Caco-2 (cell line): ENCODE results near the gene BRD9. TPM values are rescaled to one million over a fixed set of nuclear protein-coding genes. Genes with fewer than 3 reads are reported as not detected.

Experiments used
- BruUV-seq: library from RNA; stranded (reverse); fragments of 400-500 nt; replicated peaks from 2 replicates; lab custom pipeline; 2021; lab: Mats Ljungman, UMichigan
- CTCF ChIA-PET: fragments of 300-600 bp; sonication (Branson Sonifier 250); formaldehyde crosslinking; loops from one replicate; lab custom pipeline; 2022; ENCODE audit warnings: antibody characterized with exemption; lab: Charles Lee
- POLR2A ChIA-PET: fragments of 300-600 bp; sonication (Branson Sonifier 250); formaldehyde crosslinking; loops from one replicate; lab custom pipeline; 2022; ENCODE audit warnings: antibody characterized with exemption; lab: Charles Lee
- DNase-seq, 2 experiments: peaks; one replicate each; pipeline versions ENCODE4 v3.0.0 to v3.0.0-alpha.2; 2020 to 2022
- H3K27me3 ChIP-seq: replicated peaks from 2 replicates; pipeline ENCODE4 v1.6.0; 2011; ENCODE audit warnings: low read length; ENCODE audit not compliant: control insufficient read depth, insufficient read depth
- H3K36me3 ChIP-seq: 2 replicates; pipeline ENCODE4 v1.5.1; 2011; ENCODE audit warnings: low read length; ENCODE audit not compliant: control insufficient read depth, insufficient read depth
- H3K4me1 ChIP-seq: fragments of 250-450 bp; sonication (Bioruptor Pico); 2 replicates; pipeline ENCODE4 v1.5.1; 2020; ENCODE audit warnings: mild to moderate bottlenecking
- H3K4me3 ChIP-seq: 2 replicates; pipeline ENCODE4 v1.5.1; 2011; ENCODE audit warnings: low read depth, mild to moderate bottlenecking, control low read depth, low read length
- H3K9me3 ChIP-seq: fragments of 250-450 bp; sonication (Bioruptor Pico); 2 replicates; pipeline ENCODE4 v1.5.1; 2020; ENCODE audit warnings: mild to moderate bottlenecking, moderate library complexity
- H3K27ac Mint-ChIP-seq: one replicate; pipeline ENCODE4 v1.8.0; 2022; ENCODE audit warnings: mixed read lengths; ENCODE audit not compliant: unreplicated experiment
- H3K27me3 Mint-ChIP-seq: one replicate; pipeline ENCODE4 v1.8.0; 2022; ENCODE audit warnings: mixed read lengths; ENCODE audit not compliant: insufficient read depth, unreplicated experiment
- H3K36me3 Mint-ChIP-seq: one replicate; pipeline ENCODE4 v1.8.0; 2022; ENCODE audit warnings: mild to moderate bottlenecking, mixed read lengths; ENCODE audit not compliant: insufficient read depth, unreplicated experiment
- H3K4me1 Mint-ChIP-seq: one replicate; pipeline ENCODE4 v1.8.0; 2022; ENCODE audit warnings: low read depth, mixed read lengths; ENCODE audit not compliant: unreplicated experiment
- H3K4me3 Mint-ChIP-seq: one replicate; pipeline ENCODE4 v1.8.0; 2022; ENCODE audit warnings: mild to moderate bottlenecking, moderate library complexity, mixed read lengths; ENCODE audit not compliant: unreplicated experiment
- H3K9me3 Mint-ChIP-seq: one replicate; pipeline ENCODE4 v1.8.0; 2022; ENCODE audit warnings: mixed read lengths; ENCODE audit not compliant: unreplicated experiment
- CTCF ChIP-seq, 2 experiments: fragments of 200-600 bp in 1 of 2; IDR thresholded peaks; 1 replicate in 1 of 2; 2 replicates in 1 of 2; pipeline versions ENCODE4 v1.5.1 to v1.8.0; 2011 to 2022; ENCODE audit warnings: antibody characterized with exemption in 1 of 2, control low read depth in 1 of 2, inconsistent platforms in 1 of 2, low read depth in 1 of 2, low read length in 1 of 2, mild to moderate bottlenecking in 1 of 2, moderate library complexity in 1 of 2; ENCODE audit not compliant: insufficient read depth in 1 of 2, severe bottlenecking in 1 of 2, unreplicated experiment in 1 of 2
- intact Hi-C: fragments of 100-400 bp; cut with micrococcal nuclease; formaldehyde crosslinking; loops from one replicate; pipeline ENCODE4 v1.10.0; 2022; ENCODE audit not compliant: unreplicated experiment
- total RNA-seq: library from RNA; stranded (reverse); gene quantifications from 2 replicates; pipeline ENCODE4 v1.2.3, GENCODE V29; 2022

BRD9 gene
- total RNA-seq, 1 experiment from 2014 or later: 77.5 TPM

DNA sequence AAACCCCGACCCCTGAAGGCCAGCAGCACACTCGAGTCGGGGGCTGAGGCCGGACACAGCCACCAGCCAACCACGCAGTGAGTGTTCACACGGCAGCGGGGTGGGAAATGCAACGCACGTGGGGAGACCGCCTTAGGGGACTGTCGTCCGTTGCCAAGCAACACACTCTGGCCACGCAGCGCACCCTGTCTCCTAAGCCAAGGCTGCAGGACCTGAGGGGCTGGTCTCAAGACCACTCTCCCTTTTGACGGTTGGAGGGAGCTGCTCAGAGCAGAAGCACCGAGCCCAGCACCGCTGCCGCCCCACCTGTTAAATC, 7.5 kb downstream of the BRD9 start:
- Histone ChIP-seq H3K4me3 (no peak overlapping the region), H3K9me3 (no peaks in the 10 kb centered on the region), H3K36me3 (peaks cover 10% of the 10 kb centered on the region), H3K4me1 (no peaks in the 10 kb centered on the region), H3K27me3 (no peaks in the 10 kb centered on the region)
- H3K4me3 Mint-ChIP-seq: no peak overlapping the region
- BruUV-seq: no TSS peak
- ChIA-PET CTCF (no interaction called here), POLR2A (no interaction called here)
- TF ChIP-seq CTCF (IDR thresholded peaks at IDR 0.05; ENCODE audit: insufficient read depth in 1 of 2, low read depth in 1 of 2, low read length in 1 of 2, severe bottlenecking in 1 of 2, unreplicated experiment in 1 of 2): no peak
- H3K9me3 Mint-ChIP-seq: no peaks in the 10 kb centered on the region
- no peak overlapping the region for H3K27ac Mint-ChIP-seq
- DNase-seq: peak in 1 of 2 experiments; percentile 30
- H3K27me3 Mint-ChIP-seq: no peaks in the 10 kb centered on the region
- intact Hi-C loops: no loop called here
- H3K4me1 Mint-ChIP-seq: no peaks in the 10 kb centered on the region
- H3K36me3 Mint-ChIP-seq: peaks cover 87% of the 10 kb centered on the region

- no peak for TF ChIP-seq CTCF (IDR thresholded peaks at IDR 0.05; ENCODE audit: insufficient read depth in 1 of 2, low read depth in 1 of 2, low read length in 1 of 2, severe bottlenecking in 1 of 2, unreplicated experiment in 1 of 2)
- Histone ChIP-seq H3K27me3 (no peaks in the 10 kb centered on the region), H3K4me1 (no peaks in the 10 kb centered on the region), H3K4me3 (no peak overlapping the region), H3K36me3 (peaks cover 10% of the 10 kb centered on the region), H3K9me3 (no peaks in the 10 kb centered on the region)
- no TSS peak for BruUV-seq
- Mint-ChIP-seq H3K27me3 (no peaks in the 10 kb centered on the region), H3K36me3 (peaks cover 83% of the 10 kb centered on the region), H3K27ac (no peak overlapping the region), H3K4me3 (no peak overlapping the region), H3K9me3 (no peaks in the 10 kb centered on the region), H3K4me1 (no peaks in the 10 kb centered on the region)
- DNase-seq: peak in 1 of 2 experiments; percentile 31
- ChIA-PET CTCF (no interaction called here), POLR2A (no interaction called here)
- intact Hi-C loops: no loop called here
Measured at GRCh38 chr5:884345-885126, 8.1 kb downstream of the BRD9 start.

DNA sequence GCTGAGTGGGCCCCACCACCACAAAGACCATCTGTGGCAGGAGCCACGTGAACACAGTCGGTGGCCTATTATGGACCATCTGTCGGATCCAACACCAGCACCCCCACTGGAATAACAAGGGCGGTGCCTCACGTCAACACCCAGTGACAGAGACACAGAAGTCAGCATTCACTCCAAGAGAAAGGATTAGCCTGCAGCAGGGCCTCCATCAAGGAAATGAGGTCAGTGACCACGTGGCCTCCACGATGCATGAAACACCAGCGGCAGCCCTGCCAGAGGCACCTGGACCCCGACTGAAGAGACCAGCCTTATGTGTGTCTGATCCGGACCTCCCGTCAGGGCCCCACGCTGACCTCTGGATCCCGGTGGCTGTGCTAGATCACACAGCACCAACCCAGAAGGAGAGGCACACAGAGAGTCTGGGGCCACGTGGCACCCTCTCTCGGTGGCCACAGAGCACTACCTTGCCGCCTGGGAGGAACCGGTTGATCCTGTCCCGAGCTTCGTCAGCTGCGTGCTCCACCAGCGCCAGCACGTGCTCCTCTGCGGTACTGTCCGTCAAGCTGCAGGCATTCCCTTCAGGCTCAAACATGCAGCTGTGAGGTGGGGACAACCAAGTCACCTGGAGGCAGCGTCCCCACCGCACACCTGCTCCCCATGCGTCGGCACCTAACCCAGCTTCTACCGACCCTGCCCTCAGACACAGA, 9.0 kb downstream of the BRD9 start:
- Mint-ChIP-seq H3K27me3 (no peaks in the 10 kb centered on the region), H3K36me3 (peaks cover 73% of the 10 kb centered on the region), H3K4me3 (no peak overlapping the region), H3K9me3 (no peaks in the 10 kb centered on the region), H3K27ac (no peak overlapping the region), H3K4me1 (no peaks in the 10 kb centered on the region)
- Histone ChIP-seq H3K36me3 (peaks cover 10% of the 10 kb centered on the region), H3K27me3 (no peaks in the 10 kb centered on the region), H3K9me3 (no peaks in the 10 kb centered on the region), H3K4me1 (no peaks in the 10 kb centered on the region), H3K4me3 (no peak overlapping the region)
- POLR2A ChIA-PET: no interaction called here
- no TSS peak for BruUV-seq
- no peak for TF ChIP-seq CTCF (IDR thresholded peaks at IDR 0.05; ENCODE audit: insufficient read depth in 1 of 2, low read depth in 1 of 2, low read length in 1 of 2, severe bottlenecking in 1 of 2, unreplicated experiment in 1 of 2)
- CTCF ChIA-PET: no interaction called here
- DNase-seq: peak in 1 of 2 experiments; percentile 25
- intact Hi-C loops: no loop called here
